Pancreas (tissue), 10 donors: ENCODE results near the gene PPCS. TPM values are rescaled to one million over a fixed set of nuclear protein-coding genes. Genes with fewer than 3 reads are reported as not detected.

Source experiments
- ATAC-seq, 4 donors: fragments of 200-7000 bp; cut with Tn5 transposase; one replicate each; pipeline versions ENCODE4 v1.8.0 to v1.9.1; 2020; ENCODE audit warnings: mild to moderate bottlenecking in 4 of 4, moderate library complexity in 4 of 4
- DNase-seq, 6 donors: peaks; one replicate each; pipeline ENCODE4 v3.0.0-alpha.2; 2020
- FAIRE-seq: peaks from 2 replicates; lab custom pipeline; 2012; peaks lifted over from hg19 to GRCh38; lab: Jason Lieb, UNC
- H3K27ac ChIP-seq, 4 donors: fragments of 200-600 bp; sonication (generic); 1 replicate in 3 of 4; 2 replicates in 1 of 4; pipeline versions ENCODE4 v1.5.0 to v1.8.0; 2020
- H3K27me3 ChIP-seq, 4 donors: fragments of 200-600 bp; one replicate each; pipeline ENCODE4 v1.8.0; 2021
- H3K36me3 ChIP-seq, 3 donors: fragments of 200-600 bp; sonication (generic) in 1 of 3; one replicate each; pipeline versions ENCODE4 v1.5.0 to v1.8.0; 2020 to 2021
- H3K4me1 ChIP-seq, 3 donors: fragments of 200-600 bp; one replicate each; pipeline ENCODE4 v1.8.0; 2021
- H3K4me3 ChIP-seq, 4 donors: fragments of 200-600 bp; sonication (generic) in 2 of 4; one replicate each; pipeline versions ENCODE4 v1.5.0 to v1.8.0; 2020 to 2021
- H3K9me3 ChIP-seq, 4 donors: fragments of 200-600 bp; one replicate each; pipeline ENCODE4 v1.8.0; 2021
- CTCF ChIP-seq, 4 donors: fragments of 200-600 bp; sonication (generic) in 3 of 4; IDR thresholded peaks; one replicate each; pipeline versions ENCODE4 v1.5.0 to v1.8.0; 2021; ENCODE audit warnings: antibody characterized with exemption in 4 of 4
- WGBS, 2 donors: extraction: QIAGEN DNeasy Blood & Tissue Kit; methylation state at CpG; one replicate each; pipeline ENCODE4 v1.1.7; 2013; 5-methylcytosine and 5-hydroxymethylcytosine counted together
- intact Hi-C, 3 donors: fragments of 100-400 bp; cut with DNase I; formaldehyde crosslinking; loops; one replicate each; pipeline versions ENCODE4 v1.11.1 to v1.14.2; 2022
- polyA plus RNA-seq, 2 donors: library from polyadenylated mRNA; stranded (reverse); fragments of 200-250 nt; gene quantifications; one replicate each; pipeline ENCODE4 v1.2.3, GENCODE V29; 2013
- total RNA-seq, 6 donors: library from RNA; stranded (reverse); fragmentation: NEBNext Ultra II Directional in 4 of 6; extraction: Animal tissue kit (Norgen Biotek cat#: 25700) in 4 of 6; gene quantifications; one replicate each; pipeline versions ENCODE4 v1.2.1 to v1.2.4, GENCODE V29; 2021 to 2023
- donor health status: healthy with polysubstance abuse.
- donor health status: DM: no; HTN: no; CAD: no; lungs with moderate emphysema.
- donor health status: DM: no; HTN: no; CAD: no.
- donor health status: control.
- donor health status: control.
- donor health status: Bipolar disorder and iron deficiency.
- donor health status: DM: yes; HTN: yes; CAD: no.
- donor health status: DM: no; HTN: no; CAD: no.
- donor health status: DM: no; HTN: no; CAD: no.
- donor health status: DM: yes; HTN: yes; CAD: no.

PPCS gene
- total and polyA plus RNA-seq, 8 donors = 25.5 to 62.3 (median 36.0) TPM

DNA sequence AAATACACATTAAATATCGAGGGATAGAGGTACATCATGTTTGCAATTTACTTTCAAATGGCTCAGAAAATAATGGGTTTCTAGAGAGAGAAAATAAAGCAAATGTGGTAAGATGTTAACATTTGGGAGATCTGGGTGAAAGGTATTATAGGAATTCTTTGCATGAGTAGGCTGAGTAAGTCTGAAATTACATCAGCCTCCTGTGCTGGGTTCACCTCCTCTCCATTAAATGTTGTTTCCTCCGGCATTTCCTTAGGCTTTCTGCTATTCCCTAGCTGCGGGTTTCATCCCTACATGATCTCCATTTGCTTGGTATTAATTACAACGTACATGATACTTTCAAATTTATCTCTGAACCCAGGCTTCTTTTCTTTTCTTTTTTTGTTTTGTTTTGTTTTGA lies 32.1 kb upstream of the PPCS start:
- intact Hi-C loops = no loop called here
- Histone ChIP-seq H3K36me3 (no peaks in the 10 kb centered on the region), H3K4me1 (peaks cover 0 to 13% (median 11%) of the 10 kb centered on the region in 3 donors), H3K27ac (no peak overlapping the region), H3K4me3 (no peak overlapping the region), H3K27me3 (no peaks in the 10 kb centered on the region), H3K9me3 (no peaks in the 10 kb centered on the region)
- ATAC-seq (no peak), FAIRE-seq (no peak), DNase-seq (no peak)
- WGBS, 2 donors = 90 to 93% methylated on average over 4 of the region's 4 CpGs
- no peak for TF ChIP-seq CTCF (IDR thresholded peaks at IDR 0.05)

- Histone ChIP-seq H3K27ac (no peak overlapping the region), H3K27me3 (no peaks in the 10 kb centered on the region), H3K4me1 (no peaks in the 10 kb centered on the region), H3K4me3 (no peak overlapping the region), H3K36me3 (no peaks in the 10 kb centered on the region), H3K9me3 (no peaks in the 10 kb centered on the region)
- ATAC-seq = no peak
- no peak for DNase-seq
- no peak for TF ChIP-seq CTCF (IDR thresholded peaks at IDR 0.05)
- WGBS, 2 donors = 84 to 94% methylated on average over 4 of the region's 4 CpGs
- FAIRE-seq = no peak
- intact Hi-C loops = no loop called here
Observed at GRCh38 chr1:42427240-42427639, 29.1 kb upstream of the PPCS start.

GRCh38 chr1:42429603-42430002 lies 26.7 kb upstream of the PPCS start:
- WGBS, 2 donors = 87 to 88% methylated on average over 1 of the region's 1 CpG
- intact Hi-C loops = no loop called here
- no peak for FAIRE-seq
- no peak for ATAC-seq
- Histone ChIP-seq H3K4me1 (no peaks in the 10 kb centered on the region), H3K4me3 (no peak overlapping the region), H3K27ac (no peak overlapping the region), H3K9me3 (no peaks in the 10 kb centered on the region), H3K36me3 (no peaks in the 10 kb centered on the region), H3K27me3 (no peaks in the 10 kb centered on the region)
- no peak for TF ChIP-seq CTCF (IDR thresholded peaks at IDR 0.05)
- no peak for DNase-seq

DNA sequence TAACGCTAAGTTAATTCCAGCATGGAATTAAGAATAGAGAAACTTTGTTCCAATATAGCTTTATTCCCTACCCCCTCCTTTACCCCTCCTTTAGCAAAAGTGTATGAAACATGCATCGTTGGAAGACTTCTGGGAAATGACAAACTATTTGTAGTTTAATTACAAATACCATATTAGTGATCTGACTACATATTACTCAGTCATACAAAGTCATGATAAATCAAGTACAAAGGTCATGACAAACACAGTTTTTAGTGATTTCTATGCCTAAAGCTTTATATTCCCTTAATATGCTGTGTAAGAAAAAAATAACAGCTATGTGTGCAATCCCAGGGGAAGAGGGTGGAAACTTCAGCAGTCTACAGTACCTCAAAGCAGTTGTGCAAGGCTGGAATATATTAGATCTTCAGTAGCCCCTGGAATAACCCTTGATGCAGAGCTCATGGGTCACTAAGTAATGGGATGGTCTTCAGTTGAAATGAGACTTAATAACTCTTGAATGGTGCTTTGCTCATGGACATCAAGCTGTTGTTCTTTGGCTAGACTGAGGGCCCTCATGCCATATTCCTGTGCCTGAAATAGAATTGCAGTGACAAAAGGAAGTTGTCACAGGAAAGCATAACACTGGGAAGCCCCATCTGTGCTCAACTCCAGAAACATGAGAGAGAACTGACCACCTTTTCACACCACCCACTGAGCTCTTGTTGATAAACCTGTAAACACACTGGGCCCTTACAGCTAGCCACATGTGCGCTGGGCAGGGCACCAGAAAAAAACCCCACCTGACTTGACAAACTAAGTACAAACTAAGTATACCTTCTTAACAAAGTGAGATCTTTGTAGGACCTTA lies 25.8 kb upstream of the PPCS start:
- Histone ChIP-seq H3K4me1 (no peaks in the 10 kb centered on the region), H3K9me3 (no peaks in the 10 kb centered on the region), H3K36me3 (no peaks in the 10 kb centered on the region), H3K27ac (no peak overlapping the region), H3K4me3 (no peak overlapping the region), H3K27me3 (no peaks in the 10 kb centered on the region)
- no peak for DNase-seq
- 79 to 82% methylated on average over 3 of the region's 3 CpGs for WGBS, 2 donors
- no peak for TF ChIP-seq CTCF (IDR thresholded peaks at IDR 0.05)
- no peak for FAIRE-seq
- intact Hi-C loops = no loop called here
- no peak for ATAC-seq

GRCh38 chr1:42431514-42431913 lies 24.8 kb upstream of the PPCS start:
- Histone ChIP-seq H3K27ac (no peak overlapping the region), H3K9me3 (no peaks in the 10 kb centered on the region), H3K4me1 (no peaks in the 10 kb centered on the region), H3K4me3 (no peak overlapping the region), H3K36me3 (no peaks in the 10 kb centered on the region), H3K27me3 (no peaks in the 10 kb centered on the region)
- DNase-seq = no peak
- peak; percentile 23 for FAIRE-seq
- intact Hi-C loops = no loop called here
- WGBS, 2 donors = 69 to 82% methylated on average over 3 of the region's 3 CpGs
- no peak for ATAC-seq
- TF ChIP-seq CTCF (IDR thresholded peaks at IDR 0.05) = no peak
